IPS DF 19.7 (cell line): ENCODE measurements around the gene CPM.

Source experiments
- DNase-seq: peaks from one replicate; pipeline ENCODE4 v3.0.0-alpha.2; 2013; ENCODE audit warnings: low read depth, low spot score

Gene CPM

GRCh38 chr12:68956466-68956865 lies 23.5 kb upstream of the CPM start:
- DNase-seq, result no peak

GRCh38 chr12:68954811-68955210 lies 21.8 kb upstream of the CPM start:
- DNase-seq, result no peak

- no peak for DNase-seq
Observed at GRCh38 chr12:68953536-68953935, 20.6 kb upstream of the CPM start.

- DNase-seq, result no peak
Observed at GRCh38 chr12:68951652-68952051, 18.7 kb upstream of the CPM start.

- DNase-seq, result no peak
Observed at GRCh38 chr12:68950511-68950910, 17.5 kb upstream of the CPM start.

GRCh38 chr12:68945255-68945654 lies 12.3 kb upstream of the CPM start:
- no peak for DNase-seq

GRCh38 chr12:68944296-68945076 lies 11.5 kb upstream of the CPM start:
- no peak for DNase-seq

GRCh38 chr12:68943848-68944247 lies 10.9 kb upstream of the CPM start:
- no peak for DNase-seq

- no peak for DNase-seq
Observed at GRCh38 chr12:68940731-68941130, 7.8 kb upstream of the CPM start.

- DNase-seq, result no peak
Observed at GRCh38 chr12:68939505-68939904, 6.5 kb upstream of the CPM start.

GRCh38 chr12:68934392-68934791 lies 1.4 kb upstream of the CPM start:
- no peak for DNase-seq

- DNase-seq, result no peak
Observed at GRCh38 chr12:68932128-68932960, 627 bp downstream of the CPM start.

- no peak for DNase-seq
Observed at GRCh38 chr12:68930178-68930577, 2.8 kb downstream of the CPM start.

GRCh38 chr12:68924546-68924945 lies 8.4 kb downstream of the CPM start:
- DNase-seq, result no peak

- DNase-seq, result no peak
Observed at GRCh38 chr12:68919581-68920239, 13.3 kb downstream of the CPM start.

- DNase-seq, result no peak
Observed at GRCh38 chr12:68918960-68919359, 14.0 kb downstream of the CPM start.

- DNase-seq, result no peak
Observed at GRCh38 chr12:68915055-68915454, 17.9 kb downstream of the CPM start.

GRCh38 chr12:68913682-68914081 lies 19.3 kb downstream of the CPM start:
- DNase-seq, result no peak

GRCh38 chr12:68912916-68913315 lies 20.1 kb downstream of the CPM start:
- no peak for DNase-seq

GRCh38 chr12:68911197-68911718 lies 21.7 kb downstream of the CPM start:
- no peak for DNase-seq

GRCh38 chr12:68910128-68910527 lies 22.8 kb downstream of the CPM start:
- DNase-seq, result no peak

GRCh38 chr12:68908076-68908475 lies 24.9 kb downstream of the CPM start:
- no peak for DNase-seq
